Measurements from ENCODE around the gene GRN. TPM values are rescaled to one million over a fixed set of nuclear protein-coding genes. Genes with fewer than 3 reads are reported as not detected.

GRN gene
- total and polyA plus RNA-seq, 9 of the 15 experiments (the other 6 are each of a cell fraction or from before 2014, with no cell fraction given), result 5.4 to 75.3 (median 20.7) TPM

- 0 out of 4 replicates have a peak, but pooled peaks of 1 of the 2 experiments have one; percentile 18 for TF ChIP-seq UBTF (IDR thresholded peaks at IDR 0.05; ENCODE audit: borderline replicate concordance in 1 of 2, low read depth in 2 of 2, low read length in 2 of 2)
- peak in 1 of 2 experiments; percentile 31; a peak in 1 of 4 replicates for TF ChIP-seq ZNF639 (CRISPR knock-in tag; conservative IDR thresholded peaks at IDR 0.05 in 1 of 2, IDR thresholded peaks at IDR 0.05 in 1 of 2)
- TF ChIP-seq FOXP1 (CRISPR knock-in tag; IDR thresholded peaks at IDR 0.05), result peak; percentile 90
- TF ChIP-seq EP300 (IDR thresholded peaks at IDR 0.05; ENCODE audit: low read length), result 0 out of 2 replicates have a peak, but pooled peaks have one; percentile 28
- TF ChIP-seq SPI1 (IDR thresholded peaks at IDR 0.05; ENCODE audit: borderline replicate concordance, low read depth, low read length), result peak; percentile 52; the same call in 1 of the 2 replicates
- TF ChIP-seq TOE1 (IDR thresholded peaks at IDR 0.05; ENCODE audit: borderline replicate concordance), result peak; percentile 97
- 0 out of 2 replicates have a peak, but pooled peaks have one; percentile 11 for TF ChIP-seq TOE1 (CRISPR knock-in tag; IDR thresholded peaks at IDR 0.05; ENCODE audit: borderline replicate concordance, low read depth)
- TF ChIP-seq AFF1 (IDR thresholded peaks at IDR 0.05; ENCODE audit: low read depth in 1 of 2, partially characterized antibody in 2 of 2), result peak in 1 of 2 experiments; percentile 84
- peak; percentile 96 to 97 for TF ChIP-seq FOXK2 (conservative IDR thresholded peaks at IDR 0.05 in 1 of 2, IDR thresholded peaks at IDR 0.05 in 1 of 2; ENCODE audit: low read depth in 2 of 2)
- peak; percentile 74; the same call in 1 of the 2 replicates for TF ChIP-seq MBD2 (IDR thresholded peaks at IDR 0.05; ENCODE audit: borderline replicate concordance, low read depth)
- TF ChIP-seq CHD2 (IDR thresholded peaks at IDR 0.05; ENCODE audit: low read depth, low read length), result peak; percentile 71; the same call in 1 of the 2 replicates
- no peak for TF ChIP-seq ATF3 (IDR thresholded peaks at IDR 0.05)
- no peak for TF ChIP-seq ATF3 (CRISPR knock-in tag; conservative IDR thresholded peaks at IDR 0.05)
- TF ChIP-seq TAF1 (IDR thresholded peaks at IDR 0.05; ENCODE audit: control insufficient read depth, extremely low read depth, insufficient read depth, low read length, severe bottlenecking), result peak; percentile 41
- peak; percentile 78 for TF ChIP-seq POLR2A (conservative IDR thresholded peaks at IDR 0.05)
- peak; percentile 78; the same call in 1 of the 2 replicates for TF ChIP-seq PHF8 (IDR thresholded peaks at IDR 0.05; ENCODE audit: borderline replicate concordance, low read length)
- TF ChIP-seq HNRNPH1 (optimal IDR thresholded peaks at IDR 0.05; ENCODE audit: low read depth, low read length), result no peak
- peak; percentile 52 for TF ChIP-seq TBP (optimal IDR thresholded peaks at IDR 0.05; ENCODE audit: low read depth, low read length)
Measured at GRCh38 chr17:44344939-44345453, at the start of gene GRN (continued).

Data from K562 (cell line).